HG03103 (cell line): Measurements from ENCODE around the gene ZMYM2.
"Not testable (repeated sequence)": the region's sequence is repeated elsewhere in the genome, so short reads cannot be mapped to it uniquely, and the experiment has no call there.

ENCODE experiments used
- ATAC-seq: cut with Tn5 transposase; IDR thresholded peaks from one replicate; pipeline ENCODE4 v1.9.1; 2021; ENCODE audit warnings: low read depth; ENCODE audit not compliant: unreplicated experiment

ZMYM2 gene

DNA sequence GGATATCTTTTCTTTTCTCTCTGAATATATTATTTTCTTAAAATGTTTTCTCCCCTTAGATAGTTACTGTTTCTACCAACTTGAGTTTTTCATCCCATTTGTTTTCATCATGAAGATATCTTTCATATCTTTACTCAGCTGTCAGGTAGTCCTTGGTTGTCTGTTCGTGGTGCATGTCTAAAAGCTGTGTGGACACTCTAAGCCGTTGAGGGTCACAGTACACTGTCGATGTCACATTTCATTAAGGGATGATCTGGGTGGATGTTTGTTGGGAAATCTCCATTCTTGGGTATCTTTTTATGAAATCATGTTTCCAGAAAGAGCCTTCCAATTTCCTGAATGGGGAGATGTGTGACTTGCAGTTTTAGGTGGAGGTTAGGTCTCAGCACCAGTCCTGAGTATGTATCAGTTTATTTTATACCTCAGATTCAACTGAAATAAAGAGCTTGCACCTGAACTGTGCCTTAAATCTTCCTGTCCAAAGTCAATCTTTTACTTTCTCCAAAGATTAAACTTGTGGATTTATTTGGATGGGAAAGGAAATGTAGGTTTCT lies 23.2 kb downstream of the ZMYM2 start:
- ATAC-seq, result no peak

DNA sequence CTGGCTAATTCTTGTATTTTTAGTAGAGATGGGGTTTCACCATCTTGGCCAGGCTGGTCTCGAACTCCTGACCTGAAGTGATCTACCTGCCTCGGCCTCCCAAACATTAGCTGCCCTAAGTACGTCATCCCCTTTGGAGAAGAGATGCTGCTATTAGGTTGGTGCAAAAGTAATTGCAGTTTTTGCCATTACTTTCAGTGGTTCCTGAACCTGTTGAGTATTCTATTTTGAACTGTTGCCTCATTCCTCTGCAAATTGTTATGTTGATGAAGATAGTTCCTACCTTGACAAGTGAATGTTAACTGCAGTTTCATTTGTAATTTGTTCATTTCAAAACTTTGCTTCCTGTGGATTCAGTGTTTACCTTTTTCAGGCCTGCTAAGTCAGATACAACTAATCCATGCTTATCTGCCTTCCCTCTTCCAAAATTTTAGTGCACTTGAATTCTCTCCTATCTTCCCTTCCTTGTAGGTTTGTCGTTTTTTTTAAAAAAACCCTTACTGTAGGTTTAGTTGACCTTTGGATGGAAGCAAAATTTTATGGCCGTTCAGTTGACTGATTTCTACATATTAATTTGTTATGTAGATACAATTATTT lies 24.0 kb downstream of the ZMYM2 start:
- ATAC-seq, result no peak

DNA sequence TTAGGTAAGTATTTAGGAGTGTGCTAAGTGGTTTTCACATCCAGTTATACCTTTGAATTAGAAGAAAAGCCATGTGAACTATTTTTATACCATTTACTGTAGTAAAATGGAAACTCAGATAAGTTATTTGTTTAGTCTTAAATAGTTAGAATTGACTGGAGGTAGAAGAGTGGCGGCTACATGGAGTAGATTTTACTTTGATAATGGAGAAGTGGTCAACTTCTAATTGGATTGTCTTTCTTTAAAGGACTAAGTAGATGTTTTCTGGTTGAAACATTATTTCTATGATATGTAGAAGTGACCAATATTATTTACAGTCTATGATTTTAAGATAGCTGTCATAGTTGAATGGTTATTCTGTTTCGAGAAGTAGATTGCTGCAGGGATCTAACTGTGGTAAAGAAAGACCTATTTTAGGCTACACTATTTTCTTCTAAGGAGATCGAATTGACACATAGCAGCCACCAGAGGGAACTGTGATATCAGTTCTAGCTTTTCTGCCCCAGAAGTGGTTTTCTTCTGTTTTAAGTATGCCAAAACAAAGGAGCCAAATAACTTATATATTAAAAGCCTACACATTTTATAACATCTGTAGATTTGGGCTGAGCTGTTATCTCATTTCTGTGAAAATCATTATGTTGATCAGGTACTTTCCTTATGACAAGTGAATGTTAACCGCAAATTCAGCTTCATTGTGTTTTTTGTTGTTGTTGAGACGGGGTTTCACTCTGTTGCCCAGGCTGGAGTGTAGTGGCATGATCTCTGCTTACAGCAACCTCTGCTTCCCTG lies 26.1 kb downstream of the ZMYM2 start:
- ATAC-seq, result peak; percentile 75

DNA sequence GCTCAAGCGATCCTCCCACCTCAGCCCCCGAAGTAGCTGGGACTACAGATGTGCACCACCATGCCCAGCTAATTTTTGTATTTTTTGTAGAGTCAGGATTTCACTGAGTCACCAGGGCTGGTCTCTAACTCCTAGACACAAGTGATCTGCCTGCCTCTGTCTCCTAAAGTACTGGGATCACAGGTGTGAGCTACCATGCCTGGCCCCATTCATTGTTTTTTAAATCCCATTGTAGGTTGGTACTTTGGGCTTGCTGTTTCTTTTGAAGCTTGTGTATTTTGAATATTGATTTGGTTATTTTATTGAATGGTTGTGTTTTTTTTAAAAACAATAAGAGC lies 26.7 kb downstream of the ZMYM2 start:
- no peak for ATAC-seq

DNA sequence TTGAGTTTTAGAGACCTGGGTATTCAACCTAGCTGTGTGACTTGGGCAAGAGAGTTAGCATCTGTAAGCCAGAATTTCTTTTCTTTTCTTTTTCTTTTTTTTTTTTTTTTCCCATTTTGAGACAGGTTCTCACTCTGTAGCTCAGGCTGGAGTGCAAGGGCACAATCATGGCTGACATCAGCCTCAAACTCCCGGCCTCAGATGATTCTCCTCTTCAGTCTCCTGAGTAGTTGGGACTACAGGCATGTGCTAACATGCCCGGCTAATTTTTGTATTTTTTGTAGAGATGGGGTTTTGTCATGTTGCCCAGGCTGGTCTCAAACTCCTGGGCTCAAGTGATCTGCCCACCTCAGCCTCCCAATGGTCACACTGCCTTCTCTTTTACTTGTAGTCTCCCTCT lies 33.0 kb downstream of the ZMYM2 start:
- ATAC-seq, result no peak

DNA sequence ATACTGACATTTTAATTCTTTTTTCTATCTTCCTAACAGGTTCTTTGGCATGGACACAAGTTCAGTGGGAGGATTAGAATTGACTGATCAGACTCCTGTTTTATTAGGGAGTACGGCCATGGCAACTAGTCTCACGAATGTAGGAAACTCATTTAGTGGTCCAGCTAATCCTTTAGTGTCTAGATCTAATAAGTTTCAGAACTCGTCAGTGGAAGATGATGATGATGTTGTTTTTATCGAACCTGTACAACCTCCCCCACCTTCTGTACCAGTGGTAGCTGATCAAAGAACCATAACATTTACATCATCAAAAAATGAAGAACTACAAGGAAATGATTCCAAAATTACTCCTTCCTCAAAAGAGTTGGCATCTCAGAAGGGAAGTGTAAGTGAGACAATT lies 34.5 kb downstream of the ZMYM2 start:
- ATAC-seq, result no peak

DNA sequence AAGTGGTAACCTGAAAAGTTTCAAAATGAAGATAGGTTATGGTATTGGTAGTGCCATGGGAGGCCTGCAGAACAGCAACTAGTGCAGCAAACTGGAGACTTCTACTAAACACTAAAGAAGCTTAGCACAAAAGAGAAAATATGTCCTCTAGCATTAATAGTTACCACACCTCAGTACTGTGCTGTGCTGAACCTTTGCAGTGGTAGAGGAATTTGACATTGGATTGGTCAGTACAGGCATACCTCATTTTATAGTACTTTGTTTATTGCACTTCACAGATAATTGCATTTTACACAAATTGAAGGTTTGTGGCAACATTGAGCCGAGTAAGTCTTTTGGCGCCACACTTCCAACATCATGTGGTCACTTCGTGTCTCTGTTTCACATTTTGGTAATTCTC lies 40.4 kb downstream of the ZMYM2 start:
- ATAC-seq, result no peak

DNA sequence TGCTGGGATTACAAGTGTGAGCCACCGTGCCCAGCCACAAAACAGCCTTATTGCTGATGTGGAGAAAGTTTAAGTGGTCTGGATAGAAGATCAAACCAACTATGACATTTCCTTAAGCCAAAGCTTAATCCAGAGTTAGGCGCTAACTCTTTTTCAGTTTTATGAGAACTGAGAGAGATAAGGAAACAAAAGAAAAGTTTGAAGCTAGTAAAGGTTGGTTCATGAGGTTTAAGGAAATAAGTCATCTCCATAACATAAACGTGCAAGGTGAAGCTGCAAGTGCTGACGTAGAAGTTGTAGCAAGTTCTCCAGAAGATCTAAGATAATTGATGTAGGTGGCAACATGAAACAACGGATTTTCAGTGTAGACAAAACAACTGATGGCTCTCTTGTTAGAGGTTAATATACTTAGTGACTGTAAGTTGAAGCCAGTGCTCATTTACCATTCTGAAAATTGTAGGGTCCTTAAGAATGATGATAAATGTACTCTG lies 41.6 kb downstream of the ZMYM2 start:
- no peak for ATAC-seq

DNA sequence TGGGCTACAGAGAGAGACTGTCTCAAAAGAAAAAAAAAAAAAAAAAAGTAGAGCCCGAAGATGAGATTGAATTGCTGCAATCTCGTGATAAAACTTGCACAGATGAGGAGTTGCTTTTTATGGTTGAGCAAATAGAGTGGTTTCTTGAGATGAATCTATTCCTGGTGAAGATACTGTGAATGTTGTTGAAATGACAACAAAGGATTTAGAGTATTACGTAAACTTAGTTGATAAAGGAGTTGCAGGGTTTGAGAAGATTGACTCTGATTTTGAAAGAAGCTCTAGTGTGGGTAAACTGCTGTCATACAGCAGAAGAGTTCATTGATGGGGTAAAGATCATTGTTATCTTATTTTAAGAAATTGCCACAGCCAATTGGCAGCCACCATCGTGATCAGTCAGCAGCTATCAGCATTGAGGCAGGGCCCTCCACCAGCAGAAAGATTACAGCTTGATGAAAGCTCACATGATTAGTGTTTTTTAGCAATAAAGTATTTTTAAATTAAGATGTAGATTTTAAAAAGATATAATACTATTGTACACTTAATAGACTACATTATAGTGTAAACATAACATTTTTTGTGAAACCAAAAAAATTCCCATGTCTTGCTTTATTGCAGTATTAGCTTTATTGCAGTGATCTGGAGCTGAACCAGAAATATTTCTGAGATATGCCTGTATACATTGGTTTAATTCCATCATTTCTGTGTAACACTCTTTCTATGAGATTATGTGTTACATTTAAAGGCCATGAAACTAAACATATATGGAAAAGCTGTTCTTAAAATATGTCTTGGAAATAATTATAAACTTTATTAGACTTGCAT lies 43.1 kb downstream of the ZMYM2 start:
- ATAC-seq, result no peak

DNA sequence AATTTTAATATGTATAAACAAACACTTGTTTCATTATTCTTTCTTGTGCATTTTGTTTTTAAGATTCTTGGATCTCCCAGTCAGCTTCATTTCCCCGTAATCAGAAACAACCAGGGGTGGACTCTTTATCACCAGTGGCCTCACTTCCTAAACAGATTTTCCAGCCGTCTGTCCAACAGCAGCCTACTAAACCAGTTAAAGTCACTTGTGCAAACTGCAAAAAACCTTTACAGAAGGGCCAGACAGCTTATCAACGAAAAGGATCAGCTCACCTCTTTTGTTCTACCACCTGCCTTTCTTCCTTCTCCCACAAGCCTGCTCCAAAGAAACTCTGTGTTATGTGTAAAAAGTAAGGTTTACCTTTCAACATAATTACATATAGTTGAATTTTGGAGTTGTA lies 44.3 kb downstream of the ZMYM2 start:
- ATAC-seq, result no peak

DNA sequence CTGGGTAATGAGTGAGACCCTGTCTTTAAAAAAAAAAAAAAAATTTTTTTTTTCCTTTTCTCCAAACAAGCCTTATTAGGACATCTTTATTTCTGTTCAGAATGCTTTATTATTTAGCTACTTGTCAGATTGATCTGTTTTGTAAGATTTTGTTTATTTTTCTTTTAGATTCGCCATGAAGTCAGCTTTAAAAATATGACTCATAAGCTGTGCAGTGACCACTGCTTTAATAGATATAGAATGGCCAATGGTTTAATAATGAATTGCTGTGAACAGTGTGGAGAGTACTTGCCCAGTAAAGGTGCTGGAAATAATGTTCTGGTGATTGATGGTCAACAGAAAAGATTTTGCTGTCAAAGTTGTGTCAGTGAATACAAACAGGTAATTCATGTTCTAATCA lies 47.7 kb downstream of the ZMYM2 start:
- no peak for ATAC-seq

DNA sequence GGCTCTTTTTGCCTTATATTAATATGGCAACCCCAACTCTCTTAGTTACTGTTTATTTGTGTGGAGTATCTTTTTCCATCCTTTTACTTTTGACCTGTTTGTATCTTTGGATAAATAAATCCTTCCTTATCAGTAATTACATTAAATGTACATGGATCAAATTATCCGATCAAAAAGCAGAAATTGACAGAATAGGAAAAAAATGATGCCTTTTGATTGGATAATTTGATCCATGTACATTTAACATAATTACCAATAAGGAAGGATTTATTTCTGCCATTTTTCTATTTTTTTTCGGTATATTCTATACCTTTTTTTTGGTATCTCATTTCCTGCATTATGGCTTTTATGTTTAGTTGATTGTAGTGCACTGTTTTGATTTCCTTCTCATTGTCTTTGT lies 57.2 kb downstream of the ZMYM2 start:
- no peak for ATAC-seq

DNA sequence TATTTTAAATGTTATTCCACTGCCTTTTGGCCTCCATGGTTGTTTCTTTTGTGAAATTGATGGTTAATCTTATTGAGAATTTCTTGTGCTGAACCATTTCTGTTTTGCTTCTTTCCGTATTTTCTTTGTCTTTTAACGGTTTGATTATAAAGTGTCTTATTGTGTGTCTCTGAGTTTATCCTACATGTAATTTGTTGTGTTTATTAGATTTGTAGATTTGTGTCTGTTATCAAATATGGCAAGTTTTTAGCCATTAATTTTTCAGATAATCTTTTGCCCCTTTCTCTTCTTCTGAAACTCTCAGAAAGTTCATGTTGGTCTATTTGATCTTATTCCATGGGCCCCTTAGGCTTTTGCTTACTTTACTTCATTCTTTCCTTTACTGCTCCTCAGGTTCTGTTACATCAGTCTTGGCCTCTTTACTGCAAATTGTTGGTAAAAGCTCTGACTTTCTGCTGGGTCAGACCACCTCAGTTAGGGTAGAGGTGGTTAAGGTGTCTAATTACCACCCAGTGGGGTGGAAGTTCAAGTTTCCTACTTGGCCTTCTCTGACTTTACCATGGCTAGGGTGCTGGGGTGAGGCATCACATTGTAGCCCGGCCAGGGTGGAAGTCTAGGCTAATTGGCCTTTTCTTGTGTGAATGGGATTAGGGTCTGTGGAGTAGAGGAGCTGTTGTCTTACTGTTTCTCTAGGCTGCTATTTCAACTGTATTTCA lies 58.3 kb downstream of the ZMYM2 start:
- no peak for ATAC-seq

DNA sequence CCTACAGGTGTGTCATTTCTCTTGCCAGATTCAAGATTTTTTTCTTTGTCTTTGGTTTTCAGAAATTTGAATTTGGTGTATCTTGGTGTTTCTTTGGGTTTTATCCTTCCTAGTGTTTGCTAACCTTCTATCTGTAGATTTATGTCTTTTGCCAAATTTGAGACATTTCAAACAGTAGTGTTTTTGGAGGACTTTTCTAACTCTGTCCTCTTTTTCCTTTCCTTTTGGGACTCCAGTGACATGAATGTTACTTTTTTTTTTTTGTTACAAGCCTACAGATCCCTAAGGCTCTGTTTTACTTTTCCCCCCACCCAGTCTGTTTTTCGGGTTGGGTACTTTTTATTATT lies 58.8 kb downstream of the ZMYM2 start:
- no peak for ATAC-seq

DNA sequence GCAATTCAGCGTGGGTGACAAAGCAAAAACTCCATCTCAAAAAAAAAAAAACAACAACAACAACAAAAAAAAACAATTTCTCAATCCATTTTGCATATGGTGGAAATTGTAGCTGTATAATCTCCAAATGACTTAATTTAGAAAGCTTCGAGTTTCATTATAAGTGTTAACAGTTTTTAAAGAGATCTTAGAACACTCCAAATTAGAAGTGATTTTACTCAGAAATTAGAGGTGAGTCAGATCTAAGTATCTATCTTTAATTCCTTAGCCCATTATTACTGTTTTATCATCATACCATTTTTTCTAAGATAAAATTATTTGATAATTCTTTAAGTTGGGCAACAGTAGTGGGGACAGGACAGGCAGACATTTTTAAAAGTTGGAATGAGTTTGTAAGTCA lies 60.5 kb downstream of the ZMYM2 start:
- no peak for ATAC-seq

DNA sequence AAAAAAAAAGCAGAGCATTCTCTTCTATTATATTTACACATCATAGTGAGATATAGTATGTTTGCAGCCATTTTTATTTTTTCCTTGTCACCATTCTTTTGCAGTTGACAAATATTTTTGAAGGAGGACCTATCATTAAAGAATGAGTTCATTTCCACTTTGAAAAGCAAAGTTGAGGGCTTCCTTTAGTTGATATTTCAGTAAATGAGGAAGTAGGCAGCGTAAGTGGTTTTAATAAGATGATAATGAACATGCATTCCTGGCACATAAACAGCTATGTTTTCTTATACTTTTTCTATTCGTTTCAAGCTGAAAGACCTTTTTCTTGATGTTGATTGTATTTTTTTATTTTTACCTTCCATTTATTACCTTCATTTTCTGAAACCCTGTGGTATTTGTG lies 66.2 kb downstream of the ZMYM2 start:
- ATAC-seq, result no peak

DNA sequence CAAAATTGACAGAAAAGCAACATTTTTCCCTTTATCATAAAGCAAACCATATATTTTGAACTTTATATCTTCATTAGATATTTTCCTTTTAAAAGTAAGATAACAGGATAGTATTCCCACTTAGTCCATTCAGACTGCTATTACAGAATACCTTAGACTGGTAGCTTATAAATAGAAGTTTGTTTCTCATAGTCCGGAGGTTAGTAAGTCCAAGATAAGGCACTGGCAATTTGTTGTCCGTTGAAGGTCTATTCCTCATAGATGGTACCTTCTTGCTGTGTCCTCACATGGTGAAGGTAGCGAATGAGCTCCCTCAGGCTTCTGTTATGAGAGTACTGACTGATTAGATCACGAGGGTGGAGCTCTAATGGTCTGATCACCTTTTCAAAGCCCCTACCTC lies 70.4 kb downstream of the ZMYM2 start:
- no peak for ATAC-seq

DNA sequence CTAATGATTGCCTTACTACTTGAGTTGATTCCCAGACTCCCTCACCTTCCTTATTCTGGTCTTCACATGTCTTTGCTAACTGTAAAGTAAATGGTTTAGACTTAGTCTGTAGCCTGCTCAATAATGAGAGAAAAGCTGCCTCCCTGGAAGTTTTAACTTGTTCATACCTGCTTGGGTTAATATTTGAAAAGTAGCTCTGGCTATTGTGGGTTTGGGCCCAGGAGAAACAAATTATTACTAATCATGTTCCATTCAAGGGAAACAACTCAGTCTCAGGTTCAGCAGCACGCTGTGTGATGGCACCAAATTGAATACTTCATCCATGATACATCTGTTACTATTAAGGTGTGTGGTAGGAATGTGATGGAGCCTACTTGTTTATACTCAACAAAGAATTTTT lies 75.0 kb downstream of the ZMYM2 start:
- ATAC-seq, result no peak

DNA sequence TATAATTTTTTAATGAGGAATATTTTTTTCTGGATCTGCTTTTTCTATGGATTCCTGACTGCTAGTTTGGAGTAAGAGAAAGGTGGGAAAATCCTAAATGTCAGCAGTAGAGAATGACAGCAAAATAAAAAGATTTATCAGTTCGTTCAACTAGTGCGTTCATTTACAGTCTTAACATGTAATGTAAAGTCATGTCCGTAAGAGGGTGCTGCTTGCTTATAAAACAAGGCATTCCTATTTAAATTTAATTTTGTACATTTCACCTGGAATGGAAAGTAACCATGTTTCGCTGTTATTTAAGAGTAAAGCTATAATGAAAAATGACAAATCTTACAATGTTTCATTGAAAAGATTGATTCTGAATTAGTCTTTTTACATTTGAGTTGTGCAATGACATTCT lies 76.6 kb downstream of the ZMYM2 start:
- no peak for ATAC-seq

DNA sequence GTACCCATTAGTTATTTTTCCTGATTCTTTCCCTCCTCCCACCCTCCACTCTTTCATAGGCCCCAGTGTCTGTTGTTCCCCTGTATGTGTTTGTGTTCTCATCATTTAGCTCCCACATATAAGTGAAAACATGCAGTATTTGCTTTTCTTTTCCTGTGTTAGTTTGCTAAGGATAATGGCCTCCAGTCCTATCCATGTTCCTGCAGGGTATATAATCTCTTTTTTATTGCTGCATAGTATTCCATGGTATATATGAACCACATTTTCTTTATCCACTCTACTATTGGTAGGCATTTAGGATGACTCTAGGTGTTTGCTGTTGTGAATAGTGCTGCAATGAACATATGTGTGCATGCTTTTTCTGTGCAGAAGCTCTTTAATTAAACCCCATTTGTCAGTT lies 79.4 kb downstream of the ZMYM2 start:
- ATAC-seq, result no peak

DNA sequence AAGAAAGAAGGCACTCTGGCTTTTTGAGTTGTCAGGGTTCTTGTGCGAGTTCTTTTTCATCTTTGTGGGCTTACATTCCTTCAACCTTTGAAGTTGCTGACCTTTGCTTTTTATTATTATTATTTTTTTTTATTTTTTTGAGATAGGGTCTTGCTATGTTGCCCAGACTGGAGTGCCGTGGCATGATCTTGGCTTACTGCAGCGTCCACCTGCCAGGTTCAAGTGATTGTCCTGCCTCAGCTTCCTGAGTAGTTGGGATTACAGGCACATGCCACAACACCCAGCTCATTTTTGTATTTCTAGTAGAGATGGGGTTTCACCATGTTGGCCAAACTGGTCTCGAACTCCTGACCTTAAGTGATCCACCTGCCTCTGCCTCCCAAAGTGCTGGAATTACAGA lies 84.1 kb downstream of the ZMYM2 start:
- not testable (repeated sequence) for ATAC-seq
